Measurements from ENCODE around the gene HERC6. TPM values are rescaled to one million over a fixed set of nuclear protein-coding genes. Genes with fewer than 3 reads are reported as not detected.

Gene HERC6
- total RNA-seq, 4 donors from 2014 or later, result 20.7 to 41.1 (median 28.7) TPM

DNA sequence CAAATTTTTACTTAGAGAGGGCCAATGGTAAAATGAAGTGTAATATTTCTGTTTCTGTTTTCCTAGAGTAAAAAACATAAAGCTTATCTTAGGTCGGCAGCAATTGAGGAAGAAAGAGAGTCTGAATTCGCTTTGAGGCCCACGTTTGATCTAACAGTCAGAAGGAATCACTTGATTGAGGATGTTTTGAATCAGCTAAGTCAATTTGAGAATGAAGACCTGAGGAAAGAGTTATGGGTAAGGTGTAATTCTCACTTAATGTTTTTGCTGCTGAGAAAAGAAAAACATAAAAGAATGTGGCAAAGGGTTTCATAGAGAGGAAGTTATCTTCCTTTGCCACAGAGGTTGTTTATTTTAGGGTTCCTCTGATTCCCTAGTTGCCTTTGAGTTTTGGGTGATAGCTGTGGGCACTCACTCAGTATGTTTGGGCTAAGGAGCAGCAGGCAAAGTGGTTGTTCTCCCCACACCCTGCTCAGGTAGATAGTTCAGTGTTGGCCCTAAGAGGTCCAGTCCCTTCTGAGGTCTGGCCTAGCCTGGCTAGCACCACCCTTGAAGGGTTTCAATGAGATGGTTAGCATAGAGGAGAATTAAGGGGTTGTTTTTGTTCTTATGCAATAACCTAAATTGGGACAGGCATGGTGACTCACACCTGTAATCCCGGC is 110.6 kb downstream of the HERC6 start:
- H3K4me1 ChIP-seq, result no peaks in the 10 kb centered on the region
- H3K36me3 ChIP-seq, result peaks cover 0 to 32% (median 0%) of the 10 kb centered on the region in 3 donors
- H3K27me3 ChIP-seq, result no peaks in the 10 kb centered on the region
- WGBS, 2 donors, result 56 to 62% methylated on average over 4 of the region's 4 CpGs
- intact Hi-C loops (cut with DNase I), result no loop called here
- no peak overlapping the region for H3K27ac ChIP-seq
- no peak overlapping the region for H3K4me3 ChIP-seq
- no peak for TF ChIP-seq CTCF (IDR thresholded peaks at IDR 0.05)
- TF ChIP-seq POLR2A (IDR thresholded peaks at IDR 0.05), result no peak
- no peak for DNase-seq
- H3K9me3 ChIP-seq, result no peaks in the 10 kb centered on the region

Small RNAs within 50 kb of the gene (small RNA-seq; reads per million reads assigned to genes)
- 0 reads per million in 4 donors for gene RF00019

Other genes with a start within 250 kb of the HERC6 start
- 1 to 10 TPM in 3 of 4 donors, under 1 TPM in 1; 0.76 to 7.1 (median 3.6) TPM for gene ABCG2, start 220.2 kb upstream of the HERC6 start, total RNA-seq
- gene PPM1K, start 94.3 kb upstream of the HERC6 start, total RNA-seq, result 10 to 100 TPM in 3 of 4 donors, 1 to 10 TPM in 1; 4.4 to 34.0 (median 11.7) TPM
- gene HERC5, start 78.3 kb downstream of the HERC6 start, total RNA-seq, result 1 to 10 TPM in 2 of 4 donors, under 1 TPM in 2; 0.08 to 4.2 (median 1.7) TPM
- 10 to 100 TPM; 59.0 to 86.8 (median 73.1) TPM for gene PYURF, start 144.9 kb downstream of the HERC6 start, total RNA-seq
- 10 to 100 TPM; 19.1 to 41.1 (median 30.8) TPM for gene HERC3, start 213.6 kb downstream of the HERC6 start, total RNA-seq